HG02759 (cell line): ENCODE measurements around the gene TYK2.
"Not testable (repeated sequence)": the region's sequence is repeated elsewhere in the genome, so short reads cannot be mapped to it uniquely, and the experiment has no call there.

Source experiments
- ATAC-seq: cut with Tn5 transposase; IDR thresholded peaks from one replicate; pipeline ENCODE4 v1.9.1; 2021; ENCODE audit warnings: mild to moderate bottlenecking, moderate library complexity; ENCODE audit not compliant: unreplicated experiment

TYK2 gene

GRCh38 chr19:10408511-10409283, 28.3 kb upstream of the TYK2 start:
- no peak for ATAC-seq

DNA sequence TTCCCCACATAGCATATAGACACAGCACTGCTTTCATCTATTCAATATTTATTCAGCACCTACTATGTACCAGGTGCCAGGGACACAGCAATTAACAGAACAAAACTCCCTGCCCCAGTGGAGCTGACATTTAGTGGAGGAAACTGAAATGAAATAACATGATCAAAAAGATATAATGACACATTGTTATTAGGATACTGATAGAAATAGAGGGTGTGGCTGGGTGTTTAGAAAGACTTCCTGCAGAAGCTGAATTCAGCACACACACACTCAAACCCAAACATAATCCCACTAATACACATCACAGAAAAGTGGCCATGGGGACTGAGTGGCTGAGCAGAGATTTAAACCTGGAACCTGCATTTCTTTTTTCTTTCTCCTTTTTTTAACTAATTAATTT, 26.7 kb upstream of the TYK2 start:
- ATAC-seq: no peak

DNA sequence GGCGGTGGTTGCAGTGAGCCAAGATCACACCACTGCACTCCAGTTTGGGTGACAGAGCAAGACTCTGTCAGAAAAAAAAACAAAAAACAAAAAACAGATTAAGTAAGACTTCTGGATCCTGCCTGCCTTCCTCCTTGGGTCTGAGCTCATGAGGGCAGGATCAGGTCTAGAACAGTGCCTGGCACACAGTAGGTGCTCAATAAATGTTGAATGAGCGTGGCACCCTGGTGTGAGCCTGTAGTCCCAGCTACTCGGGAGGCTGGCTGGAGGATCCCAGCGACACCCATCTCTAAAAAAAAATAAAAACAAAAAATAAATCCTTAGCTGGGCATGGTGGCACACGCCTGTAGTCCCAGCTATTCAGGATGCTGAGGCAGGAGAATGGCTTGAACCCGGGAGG, 25.8 kb upstream of the TYK2 start:
- no peak for ATAC-seq

DNA sequence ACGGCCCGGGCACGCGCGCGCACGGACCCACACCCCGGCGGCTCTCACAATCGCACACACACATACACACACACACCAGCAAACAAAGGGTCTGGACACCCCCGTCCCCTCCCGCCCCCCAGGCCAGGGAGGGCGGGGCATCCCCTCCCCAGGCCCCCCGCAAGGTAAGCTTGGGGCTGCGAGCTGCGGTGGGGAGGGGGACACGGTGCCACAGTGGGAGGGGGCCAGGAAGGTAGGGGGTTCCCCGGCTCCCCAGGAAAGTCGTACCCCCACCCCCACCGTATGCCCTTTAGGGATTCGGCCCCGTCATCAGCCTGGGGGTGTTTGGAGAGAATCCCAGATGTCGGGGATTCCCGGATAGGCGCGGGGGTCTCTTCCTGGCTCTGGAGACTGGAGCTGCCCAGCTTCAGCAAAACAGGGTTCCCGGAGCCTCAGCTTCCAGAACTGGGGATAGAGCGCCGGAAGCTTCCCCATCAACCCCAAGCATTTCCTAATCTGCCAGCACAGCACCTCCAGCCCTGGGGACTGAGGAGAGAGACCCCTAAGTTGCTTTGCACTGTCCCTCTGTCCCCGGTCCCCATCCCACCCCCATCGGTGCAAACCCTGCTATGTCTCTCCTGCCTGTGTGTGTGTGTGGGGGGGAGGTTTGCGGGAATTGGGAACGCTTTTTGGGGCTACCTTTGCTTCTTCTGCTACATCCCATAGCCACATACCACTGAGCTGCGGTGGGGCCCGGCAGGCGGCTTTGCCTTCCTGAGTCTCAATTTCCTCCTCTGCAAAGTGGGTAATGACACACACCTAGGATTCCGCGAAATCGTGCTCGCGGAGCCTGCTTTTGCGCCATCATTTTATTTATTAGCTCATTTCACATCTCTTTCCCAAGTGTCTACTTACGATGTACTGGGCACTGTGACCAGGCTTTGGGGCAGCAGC, 24.8 kb upstream of the TYK2 start:
- no peak for ATAC-seq

DNA sequence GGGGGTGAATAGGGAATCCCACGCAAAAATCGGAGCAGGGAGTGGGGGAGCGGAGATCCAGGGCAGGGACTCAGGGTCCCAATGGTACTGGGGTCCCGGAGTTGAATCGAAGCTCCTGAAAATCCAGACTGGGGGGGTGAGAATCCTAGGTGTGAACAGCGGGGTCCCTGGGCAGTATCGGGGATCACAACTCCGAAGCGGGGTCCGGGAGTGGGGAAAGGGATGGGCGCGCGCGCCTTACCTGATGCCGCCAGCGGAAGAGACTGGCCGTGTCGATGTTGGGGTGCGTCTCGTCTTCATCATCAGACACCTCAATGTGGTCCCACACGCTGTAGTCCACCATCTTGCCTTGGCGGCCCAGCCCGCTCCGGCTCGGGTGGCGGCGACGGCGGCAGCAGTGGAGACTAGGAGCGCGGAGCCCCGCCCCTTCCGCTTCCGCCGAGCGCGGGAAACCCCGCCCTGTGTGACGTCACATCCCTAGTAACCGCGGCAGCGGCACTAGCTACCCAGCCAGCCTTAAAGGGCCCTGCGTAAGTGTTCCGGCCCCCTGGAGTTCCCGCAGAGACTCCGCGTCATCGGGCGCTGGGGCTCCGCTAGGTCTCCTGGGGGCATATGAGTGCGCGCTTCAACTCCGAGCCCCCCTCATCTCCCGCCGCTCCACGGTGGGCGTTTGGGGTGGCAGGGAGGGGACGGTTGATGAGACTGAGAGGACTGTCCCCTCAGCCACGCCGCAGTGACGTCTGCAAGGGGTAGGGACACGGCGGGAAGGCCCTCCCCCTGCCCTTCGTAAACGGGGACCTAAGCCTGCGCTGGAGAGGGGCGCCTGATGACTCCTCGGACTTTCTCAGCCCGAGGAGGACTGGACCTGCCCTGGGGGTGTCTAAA, 23.0 kb upstream of the TYK2 start, which contains the start of gene CDC37:
CDC37 (minus strand) TSS at position 406 of the 885 bp plus-strand sequence; CDS start at position 343, 63 bp downstream.
- ATAC-seq: peak; percentile 81

DNA sequence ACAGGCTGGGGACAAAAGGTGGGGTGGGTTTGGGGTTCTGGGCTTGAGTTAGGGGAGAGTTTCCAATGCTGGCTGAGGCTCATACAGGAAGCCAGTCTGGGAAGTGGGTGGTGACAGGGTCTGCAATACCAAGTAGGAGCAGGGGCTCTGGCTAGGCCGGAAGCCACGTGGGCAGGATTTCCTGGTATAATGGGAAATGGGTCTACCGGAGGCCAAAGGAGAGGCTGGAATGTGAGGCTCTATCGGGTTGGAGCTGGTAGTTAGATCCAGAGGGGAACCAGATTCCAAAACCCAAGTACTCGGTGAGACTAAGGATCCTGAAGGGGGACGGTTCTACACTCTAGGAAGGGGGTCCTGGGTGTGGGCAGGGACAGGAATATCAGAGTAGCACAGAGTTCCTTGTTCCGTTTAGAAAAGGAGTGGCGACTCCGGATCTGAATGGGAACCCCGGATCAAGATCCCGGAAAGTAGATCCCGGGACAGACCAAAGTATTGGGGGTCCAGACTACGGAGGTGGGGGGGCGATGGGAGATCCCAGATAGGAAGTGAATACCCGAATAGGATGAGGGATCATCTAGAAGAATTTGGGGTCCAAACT, 22.2 kb upstream of the TYK2 start:
- no peak for ATAC-seq

DNA sequence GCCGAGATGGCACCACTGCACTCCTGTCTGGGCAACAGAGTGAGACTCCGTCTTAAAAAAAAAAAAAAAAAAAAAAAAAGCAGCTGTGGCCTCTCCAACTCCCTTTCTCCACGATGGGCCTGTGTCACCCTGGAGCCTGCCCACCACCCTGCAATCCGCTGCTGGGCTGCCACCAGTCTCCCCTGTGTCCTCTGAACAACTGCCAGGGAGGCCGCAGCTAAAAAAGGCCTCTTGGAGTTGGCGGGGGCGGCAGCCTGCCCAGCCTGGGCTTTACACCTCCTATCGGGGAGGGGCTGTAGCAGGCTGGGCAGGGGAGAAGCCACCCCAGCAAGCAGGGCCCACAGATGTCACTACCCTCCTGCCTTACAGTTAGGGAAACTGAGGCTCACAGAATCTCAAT, 19.5 kb upstream of the TYK2 start:
- no peak for ATAC-seq

GRCh38 chr19:10399340-10399739, 19.0 kb upstream of the TYK2 start:
- not testable (repeated sequence) for ATAC-seq

- no peak for ATAC-seq
Observed at GRCh38 chr19:10398819-10399218, 18.4 kb upstream of the TYK2 start.

- ATAC-seq: no peak
Observed at GRCh38 chr19:10395917-10396316, 15.5 kb upstream of the TYK2 start.

DNA sequence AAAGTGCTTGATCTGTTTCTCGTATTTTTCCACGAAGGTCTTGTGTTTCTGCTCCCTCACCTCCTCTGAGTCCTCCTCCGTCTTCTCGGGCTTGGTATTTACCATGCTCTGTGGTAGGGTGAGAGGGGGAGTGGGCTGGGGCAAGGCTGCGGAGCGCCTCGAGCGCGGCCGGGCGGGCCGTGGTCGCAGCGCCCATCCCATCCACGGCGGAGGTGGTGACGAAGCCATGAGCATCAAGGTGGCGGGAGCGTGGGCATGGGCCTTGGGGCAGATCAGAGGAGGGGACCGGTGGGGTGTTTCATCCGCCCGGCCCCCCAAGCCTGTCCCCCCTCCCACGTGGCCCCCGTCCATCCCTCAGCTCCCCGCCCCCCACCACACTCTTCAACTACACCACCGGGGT, 15.1 kb upstream of the TYK2 start:
- ATAC-seq: no peak

DNA sequence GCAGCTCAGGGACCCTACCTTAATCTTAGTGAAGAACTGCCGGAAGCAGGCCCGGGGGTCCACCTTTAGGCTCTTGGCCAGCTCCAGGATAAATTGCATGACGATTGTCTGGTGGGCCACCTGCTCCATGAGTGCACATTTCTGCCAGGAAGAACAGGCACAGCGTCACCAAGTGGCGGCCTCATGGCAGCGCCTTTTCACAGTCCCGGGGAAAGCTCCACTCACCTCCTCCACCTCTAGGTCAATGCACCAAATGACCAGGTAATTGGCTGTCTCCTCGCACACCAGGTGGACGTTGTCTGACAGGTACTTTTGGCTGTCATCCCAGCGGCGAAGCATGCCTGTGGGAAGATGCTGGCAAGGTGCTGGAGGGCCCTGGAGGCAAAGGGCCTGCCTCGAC, 14.6 kb upstream of the TYK2 start:
- no peak for ATAC-seq

- no peak for ATAC-seq
Observed at GRCh38 chr19:10393137-10393536, 12.8 kb upstream of the TYK2 start.

DNA sequence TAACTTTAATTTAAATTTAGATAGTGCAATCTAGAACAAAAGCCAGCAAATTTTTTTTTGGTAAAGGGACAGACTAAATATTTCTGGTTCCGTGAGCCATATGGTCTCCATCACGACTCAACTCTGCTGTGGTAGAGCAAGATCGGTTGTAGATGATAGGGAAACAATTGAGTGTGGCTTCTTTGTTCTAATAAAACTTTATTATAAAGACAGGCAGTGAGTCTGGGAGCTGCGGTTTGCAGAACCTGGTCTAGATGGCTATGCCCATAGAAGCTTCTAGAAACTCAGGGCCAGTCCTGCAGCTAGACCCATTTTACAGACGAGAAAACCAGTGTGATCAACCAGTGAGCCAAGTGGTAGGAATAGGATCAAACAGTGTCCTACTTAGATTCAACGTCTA, 11.7 kb upstream of the TYK2 start:
- ATAC-seq: no peak

DNA sequence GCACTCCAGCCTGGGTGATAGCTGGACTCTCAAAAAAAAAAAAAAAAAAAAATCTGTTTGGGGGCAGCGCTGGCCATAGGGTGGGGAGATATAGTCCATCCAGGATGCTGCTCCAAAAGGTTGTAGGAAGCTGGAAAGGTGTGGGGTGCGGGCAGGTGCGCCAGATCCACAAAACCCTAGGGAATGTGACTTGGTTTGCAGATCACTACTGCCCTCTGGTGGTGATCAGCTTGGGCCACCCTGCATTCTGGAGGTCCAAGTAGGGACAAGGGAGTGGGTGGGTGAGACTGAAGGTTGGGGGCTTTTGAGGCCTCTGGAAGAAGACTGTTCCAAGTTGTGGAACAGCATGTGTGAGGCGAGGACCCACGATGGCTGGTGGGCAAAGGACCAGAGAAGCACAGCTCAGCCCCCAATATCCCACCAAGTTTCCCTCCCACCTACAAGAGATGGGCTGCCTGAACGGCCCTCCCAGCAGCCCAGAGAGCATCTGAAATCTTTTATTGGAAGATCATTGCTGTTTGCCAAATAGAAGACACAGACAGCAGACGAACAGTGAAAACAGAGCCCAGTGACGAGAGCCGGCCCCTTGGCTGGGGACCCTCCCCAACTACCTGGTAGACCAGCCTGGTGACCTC, 10.4 kb upstream of the TYK2 start:
- ATAC-seq: no peak

DNA sequence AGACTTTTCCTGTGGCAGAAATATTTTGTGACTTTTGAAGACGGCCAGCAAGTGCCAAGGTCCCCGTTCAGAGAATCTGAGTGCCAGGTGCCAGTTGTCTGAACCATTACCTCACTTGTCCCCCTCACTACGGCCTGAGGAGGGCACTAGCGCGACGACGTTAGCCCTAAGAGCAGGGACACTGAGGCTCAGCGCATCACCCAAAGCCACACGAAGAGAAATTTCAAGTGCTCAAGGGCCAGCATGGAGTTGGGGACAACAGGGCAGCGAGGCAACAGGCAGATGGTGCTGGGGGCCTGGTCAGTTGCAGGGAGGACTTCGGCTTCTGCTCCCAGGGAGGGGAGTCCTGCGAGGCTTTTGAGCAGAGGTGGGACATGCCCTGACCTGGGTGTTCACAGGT, 9.5 kb upstream of the TYK2 start:
- no peak for ATAC-seq

- no peak for ATAC-seq
Observed at GRCh38 chr19:10388957-10389356, 8.6 kb upstream of the TYK2 start.

DNA sequence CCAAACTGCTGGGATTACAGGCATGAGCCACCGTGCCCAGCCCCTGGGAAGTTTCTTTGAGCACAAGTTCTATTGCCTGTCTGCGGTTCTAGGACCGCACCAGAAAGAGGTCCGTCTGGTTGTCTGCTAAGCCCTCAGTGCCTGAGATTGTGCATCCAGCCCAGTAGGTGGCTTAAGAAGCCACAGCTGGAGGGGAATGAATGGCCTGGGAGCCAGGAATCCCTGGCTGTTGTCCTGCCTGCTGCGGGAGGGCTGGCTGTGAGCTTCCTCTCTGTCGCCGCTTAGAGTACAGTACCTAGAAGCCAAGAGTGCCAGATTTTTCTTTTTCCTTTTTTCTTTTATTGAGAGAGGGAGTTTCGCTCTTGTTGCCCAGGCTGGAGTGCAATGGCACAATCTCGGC, 4.2 kb upstream of the TYK2 start:
- ATAC-seq: no peak

DNA sequence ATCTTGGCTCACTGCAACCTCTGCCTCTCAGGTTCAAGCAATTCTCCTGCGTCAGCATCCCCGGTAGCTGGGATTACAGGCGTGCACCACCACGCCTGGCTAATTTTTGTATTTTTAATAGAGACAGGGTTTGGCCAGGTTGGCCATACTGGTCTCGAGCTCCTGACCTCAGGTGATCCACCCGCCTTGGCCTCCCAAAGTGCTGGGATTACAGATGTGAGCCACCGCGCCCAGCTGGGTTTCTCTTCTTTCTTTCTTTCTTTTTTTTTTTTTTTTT, 2.8 kb upstream of the TYK2 start:
- ATAC-seq: not testable (repeated sequence)

- no peak for ATAC-seq
Observed at GRCh38 chr19:10379880-10380312, 476 bp downstream of the TYK2 start.
